Kidney (tissue), 14 donors: ENCODE measurements around the gene CUX1. TPM values are rescaled to one million over a fixed set of nuclear protein-coding genes. Genes with fewer than 3 reads are reported as not detected.

Experiments used
- DNase-seq, 5 donors: peaks; one replicate each; pipeline ENCODE4 v3.0.0-alpha.2; 2013 to 2020
- FAIRE-seq: peaks from 2 replicates; lab custom pipeline; 2012; peaks lifted over from hg19 to GRCh38; lab: Jason Lieb, UNC
- H3K27ac ChIP-seq, 2 donors: one replicate each; pipeline ENCODE4 v1.7.0; 2013; ENCODE audit warnings: low read depth in 2 of 2, low read length in 2 of 2, inconsistent platforms in 1 of 2
- H3K27me3 ChIP-seq: one replicate; pipeline ENCODE4 v1.7.1; 2013; ENCODE audit warnings: low read length, inconsistent platforms; ENCODE audit not compliant: control insufficient read depth, insufficient read depth
- H3K36me3 ChIP-seq, 3 donors: one replicate each; pipeline versions ENCODE4 v1.7.0 to v1.7.1; 2013; ENCODE audit warnings: low read length in 3 of 3, control low read depth in 1 of 3, inconsistent platforms in 1 of 3; ENCODE audit not compliant: insufficient read depth in 3 of 3, control insufficient read depth in 2 of 3
- H3K4me1 ChIP-seq, 3 donors: one replicate each; pipeline versions ENCODE4 v1.7.0 to v1.7.1; 2013; ENCODE audit warnings: low read length in 3 of 3, inconsistent platforms in 1 of 3, low read depth in 1 of 3; ENCODE audit not compliant: control insufficient read depth in 2 of 3, insufficient read depth in 2 of 3
- H3K4me3 ChIP-seq, 3 donors: one replicate each; pipeline versions ENCODE4 v1.7.0 to v1.8.1; 2013; ENCODE audit warnings: low read length in 3 of 3, control low read depth in 1 of 3, inconsistent platforms in 1 of 3
- H3K9ac ChIP-seq, 3 donors: one replicate each; pipeline versions ENCODE4 v1.7.0 to v1.7.1; 2013; ENCODE audit warnings: low read length in 3 of 3, control low read depth in 1 of 3, inconsistent platforms in 1 of 3
- H3K9me3 ChIP-seq, 3 donors: one replicate each; pipeline versions ENCODE4 v1.7.0 to v1.7.1; 2013; ENCODE audit warnings: low read length in 3 of 3, control low read depth in 1 of 3, inconsistent platforms in 1 of 3; ENCODE audit not compliant: control insufficient read depth in 2 of 3, insufficient read depth in 1 of 3
- CTCF ChIP-seq: IDR thresholded peaks from 3 replicates; pipeline ENCODE4 v1.5.1; 2012; ENCODE audit warnings: mild to moderate bottlenecking, moderate library complexity, borderline replicate concordance; ENCODE audit not compliant: insufficient read depth; ENCODE audit errors: extremely low read depth
- intact Hi-C: fragments of 100-400 bp; cut with DNase I; formaldehyde crosslinking; loops from one replicate; pipeline ENCODE4 v1.11.1; 2022
- polyA plus RNA-seq: library from polyadenylated mRNA; stranded (reverse); fragments of 350-450 nt; fragmentation: Illumina TruSeq; extraction: RNeasy Lipid Tissue Mini Kit (QIAGEN cat#74804); gene quantifications from one replicate; pipeline ENCODE4 v1.2.3, GENCODE V29; 2014; ENCODE audit warnings: low read depth, low replicate concordance; ENCODE audit not compliant: insufficient read depth
- total RNA-seq: library from RNA; stranded (reverse); fragmentation: NEBNext Ultra II Directional; extraction: Animal tissue kit (Norgen Biotek cat#: 25700); gene quantifications from one replicate; pipeline ENCODE4 v1.2.1, GENCODE V29; 2021
- donor health status: control.
- donor health status: control.
- donor health status: control.
- donor health status: control.
- donor health status: control.
- donor health status: DM: yes; HTN: yes; CAD: no.
- donor health status: Normal renal cell carcinoma (clear cell type).

Gene CUX1
- total and polyA plus RNA-seq, 2 donors from 2014 or later: 71.4 to 126 TPM

- Histone ChIP-seq H3K9ac (no peak overlapping the region), H3K27ac (no peak overlapping the region), H3K36me3 (peaks cover 0 to 45% (median 19%) of the 10 kb centered on the region in 3 donors), H3K27me3 (no peaks in the 10 kb centered on the region), H3K4me1 (no peaks in the 10 kb centered on the region), H3K9me3 (no peaks in the 10 kb centered on the region), H3K4me3 (no peak overlapping the region)
- FAIRE-seq (no peak), DNase-seq (no peak)
- TF ChIP-seq CTCF: no peak
- intact Hi-C loops: no loop called here
Measured at GRCh38 chr7:102202556-102202955, 385.1 kb downstream of the CUX1 start.

DNA sequence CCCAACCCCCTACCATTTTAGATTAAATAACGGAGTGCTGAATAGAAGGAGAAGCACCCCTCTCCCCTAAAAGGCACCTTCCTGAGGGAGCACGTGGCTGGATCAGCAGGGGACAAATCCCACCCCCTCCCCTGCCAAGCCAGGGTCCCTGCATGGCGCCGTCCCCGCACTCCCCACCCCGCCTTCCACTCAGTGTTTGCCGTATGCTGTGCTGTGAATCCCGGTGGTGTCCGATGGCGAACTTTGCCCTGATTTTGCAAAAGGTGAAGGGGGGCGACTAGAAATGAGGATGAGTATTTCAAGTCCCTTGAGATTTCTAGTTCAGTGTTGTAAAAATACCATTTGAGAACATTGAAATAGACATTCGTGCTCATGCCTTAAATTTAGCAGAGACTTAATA, 385.8 kb downstream of the CUX1 start:
- intact Hi-C loops: no loop called here
- TF ChIP-seq CTCF: no peak
- no peak overlapping the region for H3K4me3 ChIP-seq
- H3K9me3 ChIP-seq: no peaks in the 10 kb centered on the region
- H3K9ac ChIP-seq: no peak overlapping the region
- H3K27me3 ChIP-seq: no peaks in the 10 kb centered on the region
- H3K36me3 ChIP-seq: peaks cover 0 to 39% (median 19%) of the 10 kb centered on the region in 3 donors
- H3K27ac ChIP-seq: no peak overlapping the region
- FAIRE-seq: no peak
- no peaks in the 10 kb centered on the region for H3K4me1 ChIP-seq
- DNase-seq: no peak

- H3K27me3 ChIP-seq: no peaks in the 10 kb centered on the region
- no peak overlapping the region for H3K27ac ChIP-seq
- intact Hi-C loops: no loop called here
- no peak overlapping the region for H3K9ac ChIP-seq
- peaks cover 0 to 3% (median 0%) of the 10 kb centered on the region in 3 donors for H3K4me1 ChIP-seq
- H3K36me3 ChIP-seq: peaks cover 0 to 35% (median 16%) of the 10 kb centered on the region in 3 donors
- FAIRE-seq (no peak), DNase-seq (no peak)
- no peak for TF ChIP-seq CTCF
- no peaks in the 10 kb centered on the region for H3K9me3 ChIP-seq
- no peak overlapping the region for H3K4me3 ChIP-seq
Measured at GRCh38 chr7:102204212-102204611, 386.8 kb downstream of the CUX1 start.

- DNase-seq: no peak
- Histone ChIP-seq H3K9ac (no peak overlapping the region), H3K4me1 (peaks cover 0 to 3% (median 0%) of the 10 kb centered on the region in 3 donors), H3K9me3 (no peaks in the 10 kb centered on the region), H3K4me3 (no peak overlapping the region), H3K36me3 (peaks cover 0 to 41% (median 18%) of the 10 kb centered on the region in 3 donors), H3K27ac (no peak overlapping the region), H3K27me3 (no peaks in the 10 kb centered on the region)
- TF ChIP-seq CTCF: no peak
- intact Hi-C loops: no loop called here
- FAIRE-seq: no peak
Measured at GRCh38 chr7:102205915-102206314, 388.5 kb downstream of the CUX1 start.
